HG02763 (cell line): ENCODE measurements around the gene EPC2.
"Not testable (repeated sequence)": the region's sequence is repeated elsewhere in the genome, so short reads cannot be mapped to it uniquely, and the experiment has no call there.

Experiments used
- ATAC-seq: cut with Tn5 transposase; IDR thresholded peaks from one replicate; pipeline ENCODE4 v1.9.1; 2021; ENCODE audit warnings: mild to moderate bottlenecking, moderate library complexity; ENCODE audit not compliant: unreplicated experiment

The EPC2 gene

DNA sequence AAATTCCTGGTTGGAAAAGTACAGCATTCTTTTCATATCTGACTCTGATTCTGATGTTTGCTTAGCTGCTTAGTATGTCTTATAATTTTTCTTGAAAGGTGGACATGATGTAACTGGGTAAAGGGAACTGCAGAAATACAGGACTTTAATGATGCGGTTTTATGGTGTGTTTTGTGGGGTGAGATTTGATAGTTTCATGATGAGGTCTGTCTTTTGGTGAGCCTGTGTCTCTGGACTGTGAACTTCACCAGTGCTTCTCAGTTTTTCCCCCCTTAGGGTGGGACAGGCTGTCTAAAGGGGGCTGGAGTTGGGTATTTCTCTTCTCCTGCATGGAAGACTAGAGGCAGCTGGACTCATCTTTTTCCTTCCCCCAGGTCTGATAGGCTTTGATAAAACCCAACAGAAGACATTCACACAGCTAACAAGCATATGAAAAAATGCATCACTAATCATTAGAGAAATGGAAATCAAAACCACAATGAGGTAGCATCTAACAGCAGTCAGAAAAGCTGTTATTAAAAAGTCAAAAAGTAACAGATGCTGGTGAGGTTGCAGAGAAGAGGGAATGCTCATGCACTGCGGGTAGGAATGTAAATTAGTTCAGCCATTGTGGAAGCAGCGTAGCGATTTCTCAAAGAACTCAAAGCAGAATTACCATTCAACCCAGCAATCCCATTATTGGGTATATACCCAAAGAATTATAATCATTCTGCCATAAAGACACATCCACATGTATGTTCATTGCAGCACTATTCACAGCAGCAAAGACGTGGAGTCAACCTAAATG, 77.6 kb downstream of the EPC2 start:
- ATAC-seq, result no peak

DNA sequence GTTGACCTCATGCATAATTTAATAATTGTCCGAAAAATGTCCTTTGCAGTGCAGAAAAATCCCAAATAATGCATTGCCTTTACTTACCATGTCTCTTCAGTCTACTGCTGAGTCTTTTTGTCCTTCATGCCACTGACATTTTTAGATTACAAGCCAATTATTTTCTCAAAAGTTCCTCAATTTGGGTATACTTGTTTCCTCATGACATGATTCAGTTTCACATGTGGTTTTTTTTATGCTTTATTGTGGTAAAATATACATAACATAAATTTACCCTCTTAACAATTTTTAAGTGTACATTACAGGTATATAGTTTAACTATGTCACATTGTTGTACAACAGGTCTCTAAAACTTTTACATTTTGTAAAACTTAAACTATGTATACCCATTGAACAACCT, 81.0 kb downstream of the EPC2 start:
- peak; percentile 19 for ATAC-seq

DNA sequence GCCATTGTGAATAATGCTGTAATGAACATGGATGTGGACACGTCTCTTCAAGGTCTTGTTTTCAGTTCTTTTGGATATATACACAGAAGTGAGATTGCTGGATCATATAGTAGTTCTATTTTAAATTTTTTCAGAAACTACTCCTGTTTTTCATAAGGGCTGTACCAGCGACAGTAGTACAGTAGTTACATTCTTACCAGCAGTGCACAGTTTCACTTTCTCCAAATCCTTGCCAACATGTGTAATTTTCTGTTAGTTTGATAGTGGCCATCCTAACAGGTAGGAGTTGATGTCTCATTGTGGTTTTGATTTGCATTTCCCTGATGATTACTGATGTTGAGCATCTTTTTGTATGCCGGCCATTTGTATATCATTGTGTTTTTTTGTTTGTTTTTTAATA, 81.7 kb downstream of the EPC2 start:
- peak; percentile 72 for ATAC-seq

GRCh38 chr2:148730085-148730484, 85.5 kb downstream of the EPC2 start:
- no peak for ATAC-seq

DNA sequence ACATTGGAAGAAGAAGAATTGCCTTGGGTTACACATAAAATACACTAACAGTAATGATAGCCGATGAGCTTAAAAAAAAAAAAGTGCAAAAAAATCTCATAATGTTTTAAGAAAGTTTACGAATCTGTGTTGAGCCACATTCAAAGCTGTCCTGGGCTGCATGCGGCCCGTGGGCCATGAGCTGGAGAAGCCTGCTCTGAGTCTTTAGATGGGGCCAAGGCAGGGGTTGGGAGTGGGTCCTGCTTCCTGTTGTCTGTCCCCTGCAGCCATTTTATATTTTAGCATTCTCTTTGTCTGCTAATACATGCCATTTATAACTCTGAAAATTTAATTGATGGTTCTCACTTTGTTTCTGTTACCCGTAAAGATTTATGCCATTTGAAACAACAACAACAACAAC, 93.2 kb downstream of the EPC2 start:
- no peak for ATAC-seq

DNA sequence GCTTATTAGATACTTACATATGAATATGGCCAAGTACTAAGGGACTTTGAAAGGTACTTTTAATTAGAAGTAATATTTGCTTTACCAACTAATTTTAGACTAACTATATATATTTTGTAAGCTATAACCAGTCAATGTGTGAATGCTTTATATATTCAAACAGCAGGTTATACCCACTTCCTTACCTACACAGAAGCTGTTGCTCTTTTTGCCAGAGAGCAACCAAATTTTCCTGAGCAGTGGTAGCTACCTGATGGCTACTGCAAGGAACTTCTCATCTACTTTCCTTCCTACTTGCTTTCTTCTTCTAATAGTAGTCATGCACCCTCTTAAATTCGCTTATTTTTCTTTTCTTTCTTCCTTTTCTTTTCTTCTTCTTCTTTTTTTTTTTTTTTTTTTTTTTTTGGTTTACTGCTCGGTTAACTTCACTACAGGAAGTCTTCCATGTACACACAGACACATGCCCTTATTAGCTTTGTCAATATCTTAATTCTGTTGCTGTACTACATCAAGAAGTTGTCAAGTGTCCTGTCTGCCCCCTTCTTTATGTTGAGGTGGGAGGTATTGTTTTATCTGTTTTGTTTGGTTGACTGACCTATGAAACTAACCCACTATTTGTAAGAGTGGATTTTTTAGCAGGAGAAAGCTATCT, 95.0 kb downstream of the EPC2 start:
- ATAC-seq, result no peak

- no peak for ATAC-seq
Measured at GRCh38 chr2:148742373-148742772, 97.8 kb downstream of the EPC2 start.

- ATAC-seq, result no peak
Measured at GRCh38 chr2:148745151-148745851, 100.8 kb downstream of the EPC2 start.

GRCh38 chr2:148746973-148747372, 102.4 kb downstream of the EPC2 start:
- ATAC-seq, result no peak

GRCh38 chr2:148751907-148752306, 107.4 kb downstream of the EPC2 start:
- no peak for ATAC-seq

DNA sequence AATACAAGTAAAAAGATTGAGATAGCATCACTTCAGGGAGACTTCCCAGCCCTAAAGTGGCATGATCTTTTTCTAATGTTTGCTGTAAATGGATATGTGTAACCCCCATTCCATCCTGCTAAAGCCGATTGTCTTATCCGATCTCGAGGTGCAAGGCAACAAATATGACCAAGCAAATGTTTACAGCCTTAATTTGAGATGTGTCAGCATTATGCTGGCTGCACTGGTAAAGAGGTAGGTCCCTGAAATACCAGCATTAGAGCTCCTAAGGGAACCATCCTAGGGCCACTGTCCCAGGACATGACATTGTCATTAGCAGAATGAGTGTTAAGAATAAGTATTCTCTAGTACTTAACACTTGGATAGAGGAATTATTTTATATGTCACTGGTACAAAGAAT, 108.4 kb downstream of the EPC2 start:
- no peak for ATAC-seq

DNA sequence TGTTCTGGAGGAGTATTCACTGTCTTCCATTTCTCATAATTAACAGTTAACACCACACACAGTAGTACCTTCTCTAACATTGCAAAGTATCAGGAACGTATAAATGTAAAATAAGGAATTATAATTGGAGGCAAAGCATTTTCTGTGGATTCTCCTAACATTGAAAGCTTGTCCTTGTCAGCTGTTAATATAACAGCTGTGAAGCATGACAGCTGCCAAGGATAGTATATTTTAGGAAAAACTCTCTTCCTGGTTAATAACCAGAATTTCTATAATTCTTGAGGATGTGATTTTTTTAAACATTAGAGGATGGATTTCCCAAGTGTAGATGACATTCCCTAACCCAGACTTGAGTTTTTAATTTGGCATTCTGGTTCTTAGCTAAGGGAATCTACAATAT, 110.3 kb downstream of the EPC2 start:
- ATAC-seq, result no peak

- ATAC-seq, result no peak
Measured at GRCh38 chr2:148756292-148756975, 111.9 kb downstream of the EPC2 start.

DNA sequence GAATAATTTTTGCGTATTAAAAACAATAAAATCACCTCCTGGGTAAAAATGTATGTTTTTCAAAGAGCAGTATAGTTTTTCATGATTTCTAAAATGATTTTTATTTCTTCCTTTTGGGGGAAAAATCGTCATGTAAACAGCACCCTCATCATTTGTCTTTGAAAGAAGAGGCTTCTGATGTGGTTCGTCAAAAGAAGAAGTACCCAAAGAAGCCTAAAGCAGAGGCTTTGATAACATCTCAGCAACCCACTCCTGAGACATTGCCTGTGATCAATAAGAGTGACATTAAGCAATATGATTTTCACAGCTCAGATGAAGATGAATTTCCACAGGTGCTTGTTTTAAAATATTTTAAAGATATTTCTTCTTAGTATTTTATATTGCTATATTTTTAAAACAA, 120.3 kb downstream of the EPC2 start:
- no peak for ATAC-seq

DNA sequence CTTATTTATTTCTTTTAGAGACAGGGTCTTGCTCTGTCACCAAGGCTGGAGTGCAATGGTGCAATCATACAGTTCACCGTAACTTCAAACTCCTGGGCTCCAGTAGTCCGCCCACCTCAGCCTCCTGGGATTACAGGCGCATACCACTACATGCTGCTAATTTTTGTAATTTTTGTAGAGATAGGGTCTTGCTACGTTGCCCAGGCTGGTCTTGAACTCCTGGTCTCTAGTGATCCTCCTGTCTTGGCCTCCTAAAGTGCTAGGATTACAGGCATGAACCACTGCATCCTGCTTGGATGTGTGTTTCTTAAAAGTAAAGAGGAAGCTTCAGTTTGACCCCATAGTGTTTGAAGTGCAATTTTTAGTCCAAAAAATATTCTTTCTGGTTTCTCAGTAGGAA, 125.5 kb downstream of the EPC2 start:
- no peak for ATAC-seq

- ATAC-seq, result no peak
Measured at GRCh38 chr2:148781544-148781943, 137.0 kb downstream of the EPC2 start.

DNA sequence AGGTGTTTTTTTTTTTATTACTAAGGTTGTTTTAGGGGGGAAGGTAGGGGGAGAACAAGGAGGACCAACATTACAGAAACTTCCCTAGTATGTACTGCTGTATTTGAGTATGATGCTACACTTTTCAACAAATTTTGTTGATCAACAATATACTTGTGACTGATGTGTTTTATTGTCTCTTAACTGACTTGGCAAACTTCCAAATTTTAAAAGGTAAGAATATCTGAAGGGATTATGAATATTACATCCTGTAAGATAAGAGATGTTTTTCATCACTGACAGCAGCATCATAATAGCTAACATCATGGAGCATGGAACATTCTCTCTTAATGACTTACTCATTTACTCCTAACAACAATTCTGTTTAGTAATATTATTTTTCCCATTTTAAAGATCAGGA, 144.5 kb downstream of the EPC2 start:
- no peak for ATAC-seq

GRCh38 chr2:148790172-148790571, 145.6 kb downstream of the EPC2 start:
- ATAC-seq, result not testable (repeated sequence)

- no peak for ATAC-seq
Measured at GRCh38 chr2:148794558-148794957, 150.0 kb downstream of the EPC2 start.

- no peak for ATAC-seq
Measured at GRCh38 chr2:148796735-148797512, 152.4 kb downstream of the EPC2 start.
